MG63 (cell line): ENCODE results near the gene ATP6V0E2. TPM values are rescaled to one million over a fixed set of nuclear protein-coding genes. Genes with fewer than 3 reads are reported as not detected.
"Not testable (repeated sequence)": the region's sequence is repeated elsewhere in the genome, so short reads cannot be mapped to it uniquely, and the experiment has no call there.

Experiments used
- DNase-seq: peaks from one replicate; pipeline ENCODE4 v3.0.0-alpha.2; 2020
- H3K27me3 ChIP-seq: fragments of 250-450 bp; sonication (Bioruptor Pico); 2 replicates; pipeline ENCODE4 v1.5.1; 2020; ENCODE audit warnings: mild to moderate bottlenecking, moderate library complexity
- H3K36me3 ChIP-seq: fragments of 250-450 bp; sonication (Bioruptor Pico); 2 replicates; pipeline ENCODE4 v1.5.1; 2020; ENCODE audit warnings: mild to moderate bottlenecking, moderate library complexity
- H3K4me3 ChIP-seq: fragments of 250-450 bp; sonication (Bioruptor Pico); 2 replicates; pipeline ENCODE4 v1.5.1; 2020; ENCODE audit warnings: mild to moderate bottlenecking, moderate library complexity
- H3K9me3 ChIP-seq: fragments of 250-450 bp; sonication (Bioruptor Pico); 2 replicates; pipeline ENCODE4 v1.5.1; 2020; ENCODE audit warnings: mild to moderate bottlenecking, moderate library complexity
- total RNA-seq: library from RNA; depleted of rRNA; stranded (reverse); fragments of >200 nt; shearing (Covaris generic); gene quantifications from 2 replicates; pipeline ENCODE4 v1.2.3, GENCODE V29; 2014; ENCODE audit warnings: low replicate concordance; rRNA removed

The ATP6V0E2 gene
- 18.4 and 21.9 TPM in 2 replicates for total RNA-seq

DNA sequence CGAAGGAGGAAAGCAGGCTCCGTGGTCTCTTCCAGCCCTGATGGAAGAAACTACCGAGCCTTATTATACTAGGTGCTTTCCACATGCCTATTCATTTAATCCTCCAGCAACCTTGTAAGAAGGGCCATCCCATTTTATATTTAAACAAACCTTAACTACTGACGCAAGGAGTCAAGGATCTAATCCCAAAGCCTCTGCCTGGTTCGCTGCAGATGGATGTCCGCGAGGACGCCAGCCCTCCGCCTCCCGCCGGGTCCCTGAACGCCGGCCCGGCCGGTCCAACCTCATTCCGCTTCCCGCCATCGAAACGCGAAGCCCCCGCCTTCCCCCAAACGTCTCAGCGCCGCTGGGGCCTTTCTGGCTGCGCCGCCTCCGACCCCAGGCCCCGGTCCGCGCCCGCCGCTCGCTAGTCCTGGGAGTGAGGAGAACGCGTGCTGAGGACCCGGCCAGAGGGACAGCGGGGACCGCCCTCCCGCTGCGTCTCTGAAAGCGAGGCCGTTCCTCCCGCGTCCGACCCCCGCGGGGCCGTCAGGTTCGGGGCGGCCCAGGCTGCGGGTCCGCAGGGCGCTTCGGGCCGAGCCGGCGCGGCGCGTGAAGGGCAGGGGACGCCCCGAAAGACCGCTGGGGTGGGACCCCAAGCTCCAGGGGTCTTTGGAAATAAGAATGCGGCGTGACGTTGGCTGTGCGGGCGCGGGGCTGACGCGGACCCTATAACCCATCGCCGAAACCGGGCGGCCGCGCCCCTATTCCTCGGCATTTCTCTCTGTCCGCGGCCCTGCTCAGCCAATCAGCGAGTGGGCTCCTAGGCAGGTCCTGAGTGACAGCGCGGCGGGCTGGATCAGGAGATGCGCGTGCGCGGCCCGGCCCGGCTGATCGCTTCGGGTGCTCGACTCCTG, at the start of gene ATP6V0E2:
Gene ATP6V0E2, plus strand, starts transcription at position 896 of the 896 bp plus-strand sequence. CDS start 97 bp downstream, outside the sequence.
- Histone ChIP-seq H3K9me3 (no peaks in the 10 kb centered on the region), H3K4me3 (peak within 1 kb of the TSS; percentile 59), H3K27me3 (no peaks in the 10 kb centered on the region), H3K36me3 (no peaks in the 10 kb centered on the region)
- DNase-seq: peak; percentile 88

- no peak for DNase-seq
- Histone ChIP-seq H3K27me3 (no peaks in the 10 kb centered on the region), H3K4me3 (no peak overlapping the region), H3K36me3 (no peaks in the 10 kb centered on the region), H3K9me3 (no peaks in the 10 kb centered on the region)
Observed at GRCh38 chr7:149824301-149824741, 49.4 kb upstream of the ATP6V0E2 start.

GRCh38 chr7:149824748-149825566, 48.8 kb upstream of the ATP6V0E2 start:
- Histone ChIP-seq H3K9me3 (no peaks in the 10 kb centered on the region), H3K36me3 (no peaks in the 10 kb centered on the region), H3K27me3 (no peaks in the 10 kb centered on the region), H3K4me3 (no peak overlapping the region)
- no peak for DNase-seq

DNA sequence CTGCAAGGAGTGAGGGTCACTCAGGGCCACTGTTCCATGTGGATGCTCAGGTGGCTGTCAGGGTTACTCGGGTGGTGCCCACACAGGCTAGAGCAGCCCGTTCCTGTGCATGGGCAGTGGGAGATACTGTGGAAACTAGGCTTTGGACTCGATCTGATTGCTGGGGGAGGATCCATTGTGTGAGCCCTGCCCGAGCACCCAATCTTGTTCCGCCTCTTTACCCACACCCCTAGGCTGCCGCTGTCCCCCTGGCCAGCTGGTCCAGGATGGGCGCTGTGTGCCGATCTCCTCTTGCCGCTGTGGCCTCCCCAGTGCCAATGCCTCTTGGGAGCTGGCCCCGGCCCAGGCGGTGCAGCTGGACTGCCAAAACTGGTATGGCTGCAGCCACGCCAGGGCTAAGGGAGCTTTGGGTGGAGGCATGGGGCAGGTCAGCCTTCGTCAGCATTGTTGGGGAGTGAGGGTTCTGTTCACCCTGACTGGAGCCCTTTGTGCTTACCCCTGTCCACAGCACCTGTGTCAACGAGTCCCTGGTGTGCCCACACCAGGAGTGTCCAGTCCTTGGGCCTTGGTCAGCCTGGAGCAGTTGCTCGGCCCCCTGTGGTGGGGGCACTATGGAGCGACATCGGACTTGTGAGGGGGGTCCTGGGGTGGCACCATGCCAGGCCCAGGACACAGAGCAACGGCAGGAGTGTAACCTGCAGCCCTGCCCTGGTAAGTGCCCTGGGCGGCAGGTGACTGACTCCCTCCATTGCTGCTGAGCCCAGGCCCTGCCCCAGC, 48.0 kb upstream of the ATP6V0E2 start:
- Histone ChIP-seq H3K27me3 (no peaks in the 10 kb centered on the region), H3K4me3 (no peak overlapping the region), H3K36me3 (no peaks in the 10 kb centered on the region), H3K9me3 (no peaks in the 10 kb centered on the region)
- no peak for DNase-seq

DNA sequence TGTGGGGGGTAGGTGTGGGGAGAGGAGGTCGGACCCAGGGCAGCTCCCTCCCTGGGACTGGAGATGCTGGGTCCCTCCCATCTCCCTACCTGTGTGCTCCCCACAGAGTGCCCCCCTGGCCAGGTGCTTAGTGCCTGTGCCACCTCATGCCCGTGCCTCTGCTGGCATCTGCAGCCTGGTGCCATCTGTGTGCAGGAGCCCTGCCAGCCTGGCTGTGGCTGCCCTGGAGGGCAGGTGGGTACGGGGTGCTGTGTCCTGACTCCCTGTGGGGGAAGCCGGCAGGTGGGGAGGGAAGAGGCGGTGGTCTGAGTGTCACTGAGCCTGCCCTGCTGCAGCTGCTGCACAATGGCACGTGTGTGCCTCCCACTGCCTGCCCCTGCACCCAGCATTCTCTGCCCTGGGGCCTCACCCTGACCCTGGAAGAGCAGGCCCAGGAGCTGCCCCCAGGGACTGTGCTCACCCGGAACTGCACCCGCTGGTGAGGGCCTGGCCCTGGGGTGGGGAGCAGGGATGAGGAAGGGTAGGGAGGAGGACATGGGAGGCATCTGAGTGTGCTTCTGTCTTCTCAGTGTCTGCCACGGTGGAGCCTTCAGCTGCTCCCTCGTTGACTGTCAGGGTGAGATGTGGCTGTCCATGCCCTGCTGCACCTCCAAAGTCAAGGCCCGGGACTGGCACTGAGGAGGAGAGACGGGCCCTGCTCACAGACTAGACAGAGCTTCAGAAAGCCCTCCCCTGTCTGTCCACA, 47.3 kb upstream of the ATP6V0E2 start:
- no peaks in the 10 kb centered on the region for H3K27me3 ChIP-seq
- H3K9me3 ChIP-seq: no peaks in the 10 kb centered on the region
- H3K36me3 ChIP-seq: no peaks in the 10 kb centered on the region
- DNase-seq: no peak
- H3K4me3 ChIP-seq: no peak overlapping the region

DNA sequence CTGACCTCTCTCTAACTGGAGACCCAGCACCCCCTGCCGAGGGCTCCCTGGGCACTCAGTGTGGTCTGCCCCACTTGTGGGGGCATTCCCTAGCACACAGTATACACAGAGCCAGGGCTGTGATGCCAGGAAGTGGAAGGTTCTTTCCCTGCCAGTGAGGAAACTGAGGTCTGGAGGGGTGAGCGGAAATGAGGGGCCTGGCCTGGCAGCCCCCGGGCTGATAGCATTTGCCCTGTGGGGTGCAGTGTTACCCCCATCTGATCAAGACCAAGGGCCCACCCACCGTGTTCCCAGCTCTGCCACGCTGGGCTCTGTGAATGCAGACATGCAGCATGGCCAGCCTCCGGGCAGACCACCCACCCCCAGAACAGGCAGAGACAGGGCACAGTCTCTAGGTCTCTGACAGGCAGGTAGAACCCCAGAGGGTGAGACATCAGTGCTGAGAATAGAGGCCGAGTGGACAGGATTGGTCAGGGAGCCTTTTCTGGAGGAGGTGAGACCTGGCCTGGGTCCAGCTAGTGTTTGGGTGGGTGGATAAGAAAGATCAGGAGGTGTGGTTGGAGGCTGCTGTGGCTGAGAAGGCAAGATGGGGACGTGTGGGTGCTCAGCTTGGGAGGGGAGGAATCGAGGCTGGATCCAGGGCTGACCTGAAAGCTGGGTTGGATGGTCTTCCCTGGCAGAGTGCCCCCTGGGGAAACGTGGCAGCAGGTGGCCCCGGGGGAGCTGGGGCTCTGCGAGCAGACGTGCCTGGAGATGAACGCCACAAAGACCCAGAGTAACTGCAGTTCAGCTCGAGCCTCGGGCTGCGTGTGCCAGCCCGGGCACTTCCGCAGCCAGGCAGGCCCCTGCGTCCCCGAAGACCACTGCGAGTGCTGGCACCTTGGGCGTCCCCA, 46.4 kb upstream of the ATP6V0E2 start:
- no peak for DNase-seq
- Histone ChIP-seq H3K4me3 (no peak overlapping the region), H3K27me3 (no peaks in the 10 kb centered on the region), H3K36me3 (no peaks in the 10 kb centered on the region), H3K9me3 (no peaks in the 10 kb centered on the region)

DNA sequence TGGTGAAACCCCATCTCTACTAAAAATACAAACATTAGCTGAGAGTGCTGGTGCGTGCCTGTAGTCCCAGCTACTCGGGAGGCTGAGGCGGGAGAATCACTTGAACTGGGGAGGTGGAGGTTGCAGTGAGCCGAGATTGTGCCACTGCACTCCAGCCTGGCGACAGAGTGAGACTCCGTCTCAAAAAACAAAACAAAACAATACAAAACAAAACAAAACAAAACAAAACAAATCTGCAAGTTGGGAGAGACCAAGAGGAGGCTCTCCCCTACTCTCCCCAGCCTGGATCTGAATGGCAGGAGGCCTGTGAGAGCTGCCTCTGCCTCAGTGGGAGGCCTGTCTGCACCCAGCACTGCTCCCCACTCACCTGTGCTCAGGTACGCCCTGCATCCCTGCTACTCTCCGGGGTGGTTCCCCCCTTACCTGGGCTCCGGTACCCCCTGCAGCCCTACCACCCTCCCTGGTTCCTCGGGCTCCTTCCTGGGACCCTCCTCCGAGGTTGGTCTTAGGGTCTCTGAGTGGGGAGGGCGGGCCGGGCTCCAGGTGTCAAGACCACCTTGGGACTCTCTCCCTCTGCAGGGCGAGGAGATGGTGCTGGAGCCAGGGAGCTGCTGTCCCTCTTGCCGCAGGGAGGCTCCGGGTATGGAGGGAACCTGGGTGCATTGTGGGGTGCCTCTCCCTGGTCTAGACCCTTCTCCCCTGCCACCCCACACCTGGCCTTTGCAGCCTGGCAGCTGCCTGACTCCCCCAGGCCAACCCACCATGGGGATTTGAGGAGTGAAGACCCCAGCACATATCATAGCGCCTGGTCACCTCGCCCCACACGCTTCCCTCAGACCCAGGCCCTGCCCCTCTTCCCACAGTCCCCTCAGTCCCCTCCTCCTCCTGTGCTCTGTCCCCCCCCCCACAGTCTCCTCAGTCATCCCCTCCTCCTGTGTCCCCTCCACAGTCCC, 45.1 kb upstream of the ATP6V0E2 start:
- H3K36me3 ChIP-seq: no peaks in the 10 kb centered on the region
- H3K4me3 ChIP-seq: no peak overlapping the region
- no peak for DNase-seq
- H3K9me3 ChIP-seq: no peaks in the 10 kb centered on the region
- H3K27me3 ChIP-seq: no peaks in the 10 kb centered on the region

GRCh38 chr7:149830527-149830926, 43.2 kb upstream of the ATP6V0E2 start:
- H3K4me3 ChIP-seq, H3K27me3 ChIP-seq, DNase-seq: not testable (repeated sequence)

DNA sequence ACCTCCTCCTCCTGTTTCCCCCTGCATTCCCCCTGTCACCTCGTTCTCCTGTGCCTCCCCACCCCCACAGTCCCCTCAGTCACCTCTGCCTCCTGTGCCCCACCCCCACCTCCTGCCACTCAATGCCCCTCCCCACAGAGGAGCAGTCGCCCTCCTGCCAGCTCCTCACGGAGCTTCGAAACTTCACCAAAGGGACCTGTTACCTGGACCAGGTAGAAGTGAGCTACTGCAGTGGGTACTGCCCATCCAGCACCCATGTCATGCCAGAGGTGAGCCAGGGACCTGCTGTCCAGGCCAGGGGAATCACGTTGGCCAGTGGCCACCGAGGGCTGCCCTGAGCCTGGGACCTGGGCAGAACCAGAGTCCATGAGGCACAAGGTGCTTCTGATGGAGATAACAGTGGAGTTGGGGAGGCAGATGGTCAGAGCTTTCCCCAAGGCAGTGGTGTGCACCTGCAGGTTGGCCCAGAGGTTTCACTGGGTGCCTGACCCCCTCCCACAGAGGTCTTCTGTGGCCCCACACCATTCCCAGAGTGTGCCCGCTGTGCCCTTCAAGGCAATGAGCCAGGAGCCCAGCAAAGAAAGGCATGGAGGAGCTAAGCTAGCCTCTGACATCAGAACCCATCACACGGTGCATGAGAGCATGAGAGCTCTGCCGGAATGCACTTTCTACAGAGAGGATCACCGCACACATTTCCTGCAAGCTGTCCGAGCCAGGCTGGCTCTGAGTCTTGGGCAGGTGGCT, 42.6 kb upstream of the ATP6V0E2 start:
- H3K4me3 ChIP-seq: no peak overlapping the region

More at GRCh38 chr7:149830527-149830926, 43.2 kb upstream of the ATP6V0E2 start:
- not testable (repeated sequence) for H3K9me3 ChIP-seq, H3K36me3 ChIP-seq

DNA sequence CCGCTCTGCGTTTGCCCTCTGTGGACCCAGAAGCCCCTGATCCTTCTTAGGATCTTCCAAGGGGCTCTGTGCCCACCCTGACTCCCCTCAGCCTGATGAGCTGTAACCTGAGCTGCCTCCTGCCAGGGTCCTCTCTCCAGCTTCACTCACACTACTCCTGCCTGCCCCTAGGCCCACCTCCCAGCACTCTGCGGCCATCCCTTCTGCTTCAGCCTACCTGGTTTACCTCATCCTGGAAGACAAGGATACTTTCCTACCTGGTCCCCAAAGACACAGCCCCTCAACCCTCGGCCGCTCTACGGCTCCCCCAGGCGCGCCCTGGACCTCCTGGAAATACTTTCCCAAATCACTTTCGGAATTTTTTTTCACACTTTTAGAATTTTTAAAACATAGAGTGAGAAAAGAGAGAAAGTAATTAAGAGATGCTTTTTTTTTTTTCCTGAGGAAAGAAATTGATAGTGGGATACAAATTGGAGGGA, 42.0 kb upstream of the ATP6V0E2 start:
- no peaks in the 10 kb centered on the region for H3K9me3 ChIP-seq
- H3K4me3 ChIP-seq: no peak overlapping the region
- no peak for DNase-seq
- no peaks in the 10 kb centered on the region for H3K27me3 ChIP-seq
- no peaks in the 10 kb centered on the region for H3K36me3 ChIP-seq

More for the DNA sequence above, 42.6 kb upstream of the ATP6V0E2 start:
- Histone ChIP-seq H3K9me3 (no peaks in the 10 kb centered on the region), H3K36me3 (no peaks in the 10 kb centered on the region), H3K27me3 (no peaks in the 10 kb centered on the region)
- DNase-seq: no peak

DNA sequence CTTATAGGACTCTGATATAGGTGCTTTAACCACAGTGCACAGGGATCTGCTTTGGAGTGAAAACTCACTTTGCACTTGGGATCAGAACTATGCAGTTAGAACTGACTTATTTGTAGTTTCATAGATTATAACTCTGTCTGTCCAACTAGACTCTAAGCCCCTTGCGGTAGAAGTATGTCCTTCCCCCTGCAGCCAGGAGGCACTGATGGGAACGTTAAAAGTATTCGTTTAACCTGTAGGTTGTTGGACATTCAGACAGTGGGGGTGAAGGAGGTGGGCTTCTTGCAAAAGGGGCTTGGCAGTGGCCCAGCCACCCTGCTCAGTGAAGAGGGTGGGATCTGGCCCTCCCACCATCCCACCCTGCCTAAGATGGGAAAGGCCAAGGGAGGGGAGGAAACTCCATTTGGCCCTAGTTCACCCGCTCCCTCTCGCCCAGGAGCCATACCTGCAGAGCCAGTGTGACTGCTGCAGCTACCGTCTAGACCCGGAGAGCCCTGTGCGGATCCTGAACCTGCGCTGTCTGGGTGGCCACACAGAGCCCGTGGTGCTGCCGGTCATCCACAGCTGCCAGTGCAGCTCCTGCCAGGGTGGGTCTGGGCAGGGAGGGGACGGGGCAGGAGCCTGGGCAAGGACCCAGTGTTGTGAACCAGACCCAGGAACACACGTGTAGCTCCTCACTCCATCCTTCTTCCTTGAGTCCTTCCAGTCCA, 41.3 kb upstream of the ATP6V0E2 start:
- no peaks in the 10 kb centered on the region for H3K27me3 ChIP-seq
- H3K9me3 ChIP-seq: no peaks in the 10 kb centered on the region
- H3K36me3 ChIP-seq: no peaks in the 10 kb centered on the region
- no peak overlapping the region for H3K4me3 ChIP-seq
- no peak for DNase-seq

- no peaks in the 10 kb centered on the region for H3K9me3 ChIP-seq
- no peak for DNase-seq
Observed at GRCh38 chr7:149833495-149834130, 40.2 kb upstream of the ATP6V0E2 start.

DNA sequence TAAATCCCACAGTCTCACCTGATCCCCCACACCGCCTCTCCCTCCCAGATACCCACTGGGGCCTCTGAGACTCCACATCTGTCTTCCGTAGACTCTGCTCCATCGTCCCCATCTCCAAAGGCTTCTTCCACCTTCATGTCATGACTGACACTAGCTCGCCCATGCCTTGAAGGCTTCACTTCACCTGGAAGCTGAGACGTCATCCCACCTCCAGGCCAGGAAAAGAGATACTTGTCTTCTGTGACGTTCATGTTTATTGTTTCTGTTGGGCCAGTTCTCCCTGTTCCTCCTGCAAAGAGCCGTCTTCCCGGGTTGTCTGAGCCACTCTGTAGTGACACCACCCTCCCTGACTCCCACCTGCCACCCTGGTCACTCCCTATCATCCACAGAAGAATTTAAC, 39.2 kb upstream of the ATP6V0E2 start:
- Histone ChIP-seq H3K27me3 (no peaks in the 10 kb centered on the region), H3K9me3 (no peaks in the 10 kb centered on the region), H3K36me3 (no peaks in the 10 kb centered on the region), H3K4me3 (no peak overlapping the region)
- no peak for DNase-seq

More at GRCh38 chr7:149833495-149834130, 40.2 kb upstream of the ATP6V0E2 start:
- no peaks in the 10 kb centered on the region for H3K36me3 ChIP-seq
- H3K4me3 ChIP-seq: no peak overlapping the region
- H3K27me3 ChIP-seq: no peaks in the 10 kb centered on the region
